K562 (cell line): Measurements from ENCODE around the gene EHD2.

Experiments used
- RFX5 ChIP-seq: IDR thresholded peaks from 2 replicates; pipeline ENCODE4 v1.6.1; 2011; ENCODE audit warnings: low read depth, mild to moderate bottlenecking, improper control_type of control experiment, low read length
- TARDBP ChIP-seq: fragments of 450-650 bp; IDR thresholded peaks from 2 replicates; pipeline ENCODE4 v1.6.1; 2016
- TF ChIP-seq, protein P1 (sequence below), 3 experiments: IDR thresholded peaks in 2 of 3; conservative IDR thresholded peaks in 1 of 3; 2 replicates each; pipeline ENCODE4 v1.5.1; 2011 to 2012; ENCODE audit warnings: low read length in 3 of 3, mild to moderate bottlenecking in 3 of 3, control low read depth in 2 of 3, improper control_type of control experiment in 1 of 3, inconsistent platforms in 1 of 3, low read depth in 1 of 3, mixed read lengths in 1 of 3, moderate library complexity in 1 of 3; ENCODE audit not compliant: insufficient read depth in 2 of 3

DNA sequence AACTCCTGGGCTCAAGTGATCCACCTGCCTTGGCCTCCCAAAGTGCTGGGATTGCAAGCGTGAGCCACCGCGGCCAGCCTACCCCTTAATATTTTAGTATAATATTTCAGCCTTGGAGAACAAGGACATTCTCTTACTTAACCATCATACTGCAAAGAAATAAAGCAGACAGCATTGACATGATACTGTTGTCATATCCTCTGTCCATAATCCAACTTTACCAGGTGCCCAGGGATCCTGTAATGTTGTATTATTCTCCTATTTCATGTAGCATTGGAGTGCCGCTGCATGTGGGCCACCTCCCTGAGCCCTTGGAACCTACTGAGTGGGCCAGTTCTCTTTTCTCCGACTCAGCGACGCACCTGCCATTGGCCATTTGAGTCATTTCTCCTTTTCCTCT is 21.4 kb upstream of the EHD2 start:
- TF ChIP-seq, protein P1, sequence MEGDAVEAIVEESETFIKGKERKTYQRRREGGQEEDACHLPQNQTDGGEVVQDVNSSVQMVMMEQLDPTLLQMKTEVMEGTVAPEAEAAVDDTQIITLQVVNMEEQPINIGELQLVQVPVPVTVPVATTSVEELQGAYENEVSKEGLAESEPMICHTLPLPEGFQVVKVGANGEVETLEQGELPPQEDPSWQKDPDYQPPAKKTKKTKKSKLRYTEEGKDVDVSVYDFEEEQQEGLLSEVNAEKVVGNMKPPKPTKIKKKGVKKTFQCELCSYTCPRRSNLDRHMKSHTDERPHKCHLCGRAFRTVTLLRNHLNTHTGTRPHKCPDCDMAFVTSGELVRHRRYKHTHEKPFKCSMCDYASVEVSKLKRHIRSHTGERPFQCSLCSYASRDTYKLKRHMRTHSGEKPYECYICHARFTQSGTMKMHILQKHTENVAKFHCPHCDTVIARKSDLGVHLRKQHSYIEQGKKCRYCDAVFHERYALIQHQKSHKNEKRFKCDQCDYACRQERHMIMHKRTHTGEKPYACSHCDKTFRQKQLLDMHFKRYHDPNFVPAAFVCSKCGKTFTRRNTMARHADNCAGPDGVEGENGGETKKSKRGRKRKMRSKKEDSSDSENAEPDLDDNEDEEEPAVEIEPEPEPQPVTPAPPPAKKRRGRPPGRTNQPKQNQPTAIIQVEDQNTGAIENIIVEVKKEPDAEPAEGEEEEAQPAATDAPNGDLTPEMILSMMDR (IDR thresholded peaks at IDR 0.05 in 2 of 3, conservative IDR thresholded peaks at IDR 0.05 in 1 of 3; ENCODE audit: insufficient read depth in 2 of 3, low read depth in 1 of 3, low read length in 3 of 3) = no peak
- TF ChIP-seq TARDBP (no peak), RFX5 (no peak)
